HEK293T (cell line): ENCODE results near the gene WWTR1.

Experiments
- ARNT ChIP-seq: fragments of 450-650 bp; IDR thresholded peaks from 2 replicates; pipeline ENCODE4 v1.6.1; 2017; ENCODE audit warnings: mild to moderate bottlenecking
- BHLHE40 ChIP-seq: fragments of 450-650 bp; IDR thresholded peaks from 2 replicates; pipeline ENCODE4 v1.6.1; 2016; ENCODE audit warnings: mild to moderate bottlenecking, moderate library complexity, borderline replicate concordance
- CTBP1 ChIP-seq: fragments of 450-650 bp; IDR thresholded peaks from 2 replicates; pipeline ENCODE4 v1.6.1; 2016; ENCODE audit warnings: borderline replicate concordance
- ELF4 ChIP-seq: fragments of 450-650 bp; IDR thresholded peaks from 2 replicates; pipeline ENCODE4 v1.6.1; 2017; ENCODE audit warnings: antibody characterized with exemption
- FOXA1 ChIP-seq: fragments of 450-650 bp; IDR thresholded peaks from 2 replicates; pipeline ENCODE4 v1.6.1; 2016; ENCODE audit warnings: mild to moderate bottlenecking
- FOXK2 ChIP-seq: fragments of 450-650 bp; IDR thresholded peaks from 2 replicates; pipeline ENCODE4 v1.6.1; 2016; ENCODE audit warnings: mild to moderate bottlenecking
- FOXM1 ChIP-seq: fragments of 450-650 bp; IDR thresholded peaks from 2 replicates; pipeline ENCODE4 v1.6.1; 2017; ENCODE audit warnings: mild to moderate bottlenecking, borderline replicate concordance
- L3MBTL2 ChIP-seq: fragments of 450-650 bp; conservative IDR thresholded peaks from 2 replicates; pipeline ENCODE4 v1.6.1; 2016; ENCODE audit warnings: mild to moderate bottlenecking
- SUZ12 ChIP-seq: fragments of 450-650 bp; IDR thresholded peaks from 2 replicates; pipeline ENCODE4 v1.6.1; 2016; ENCODE audit warnings: mild to moderate bottlenecking
- TARDBP ChIP-seq: fragments of 450-650 bp; IDR thresholded peaks from 2 replicates; pipeline ENCODE4 v1.6.1; 2016
- TF ChIP-seq, protein P1 (sequence below): fragments of 450-650 bp; IDR thresholded peaks from 2 replicates; pipeline ENCODE4 v1.6.1; 2016

DNA sequence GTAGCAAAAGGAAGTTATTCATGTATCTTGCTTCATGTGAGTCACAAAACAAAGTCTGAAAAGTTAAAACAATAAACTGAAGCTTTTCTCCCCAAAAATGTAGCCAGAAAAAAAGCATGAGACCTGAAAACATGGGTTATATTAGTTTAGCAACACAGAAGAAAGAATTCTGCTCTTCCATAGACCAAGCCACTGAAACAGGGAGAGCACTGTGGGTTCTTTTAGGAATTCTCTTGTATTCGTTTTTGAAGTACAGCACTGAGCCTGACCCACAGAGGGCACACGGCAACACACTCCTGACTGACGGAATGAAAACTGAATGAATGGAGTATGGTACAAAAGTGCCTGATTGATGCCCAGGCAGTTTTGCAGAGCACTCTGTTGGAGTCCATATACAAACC is 116.7 kb downstream of the WWTR1 start:
- TF ChIP-seq FOXA1 = no peak
- no peak for TF ChIP-seq CTBP1
- no peak for TF ChIP-seq TARDBP
- no peak for TF ChIP-seq BHLHE40
- no peak for TF ChIP-seq ELF4
- no peak for TF ChIP-seq ARNT
- TF ChIP-seq FOXM1 = no peak
- no peak for TF ChIP-seq FOXK2
- no peak for TF ChIP-seq L3MBTL2
- TF ChIP-seq, protein P1, sequence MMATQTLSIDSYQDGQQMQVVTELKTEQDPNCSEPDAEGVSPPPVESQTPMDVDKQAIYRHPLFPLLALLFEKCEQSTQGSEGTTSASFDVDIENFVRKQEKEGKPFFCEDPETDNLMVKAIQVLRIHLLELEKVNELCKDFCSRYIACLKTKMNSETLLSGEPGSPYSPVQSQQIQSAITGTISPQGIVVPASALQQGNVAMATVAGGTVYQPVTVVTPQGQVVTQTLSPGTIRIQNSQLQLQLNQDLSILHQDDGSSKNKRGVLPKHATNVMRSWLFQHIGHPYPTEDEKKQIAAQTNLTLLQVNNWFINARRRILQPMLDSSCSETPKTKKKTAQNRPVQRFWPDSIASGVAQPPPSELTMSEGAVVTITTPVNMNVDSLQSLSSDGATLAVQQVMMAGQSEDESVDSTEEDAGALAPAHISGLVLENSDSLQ = no peak
- TF ChIP-seq SUZ12 = no peak
